HG02884 (cell line): ENCODE measurements around the gene SLC38A9.
"Not testable (repeated sequence)": the region's sequence is repeated elsewhere in the genome, so short reads cannot be mapped to it uniquely, and the experiment has no call there.

ENCODE experiments used
- ATAC-seq: cut with Tn5 transposase; IDR thresholded peaks from one replicate; pipeline ENCODE4 v1.9.1; 2021; ENCODE audit warnings: mild to moderate bottlenecking, moderate library complexity; ENCODE audit not compliant: unreplicated experiment

Gene SLC38A9

DNA sequence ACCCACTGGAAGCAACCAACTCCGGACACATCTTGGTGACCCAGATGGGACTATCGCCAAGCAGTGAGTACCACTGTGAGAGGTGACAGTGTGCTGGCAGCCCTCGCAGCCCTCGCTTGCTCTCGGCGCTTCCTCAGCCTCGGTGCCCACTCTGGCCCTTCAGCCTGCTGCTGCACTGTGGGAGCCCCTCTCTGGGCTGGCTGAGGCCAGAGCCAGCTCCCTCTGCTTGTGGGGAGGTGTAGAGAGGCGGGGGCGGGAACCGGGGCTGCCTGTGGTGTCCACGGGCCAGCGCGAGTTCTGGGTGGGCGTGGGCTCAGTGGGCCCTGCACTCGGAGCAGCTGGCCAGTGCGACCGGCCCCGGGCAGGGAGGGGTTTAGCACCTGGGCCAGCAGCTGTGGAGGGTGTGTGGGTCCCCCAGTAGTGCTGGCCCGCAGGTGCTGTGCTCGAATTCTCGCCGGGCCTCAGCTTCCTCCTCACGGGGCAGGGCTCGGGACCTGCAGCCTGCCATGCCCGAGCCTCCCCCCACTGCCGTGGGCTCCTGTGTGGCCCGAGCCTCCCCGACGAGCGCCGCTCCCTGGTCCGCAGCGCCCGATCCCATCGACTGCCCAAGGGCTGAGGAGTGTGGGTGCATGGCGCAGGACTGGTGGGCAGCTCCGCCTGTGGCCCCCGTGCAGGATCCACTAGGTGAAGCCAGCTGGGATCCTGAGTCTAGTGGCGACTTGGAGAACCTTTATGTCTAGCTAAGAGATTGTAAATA lies 98.8 kb downstream of the SLC38A9 start:
- ATAC-seq, result no peak

DNA sequence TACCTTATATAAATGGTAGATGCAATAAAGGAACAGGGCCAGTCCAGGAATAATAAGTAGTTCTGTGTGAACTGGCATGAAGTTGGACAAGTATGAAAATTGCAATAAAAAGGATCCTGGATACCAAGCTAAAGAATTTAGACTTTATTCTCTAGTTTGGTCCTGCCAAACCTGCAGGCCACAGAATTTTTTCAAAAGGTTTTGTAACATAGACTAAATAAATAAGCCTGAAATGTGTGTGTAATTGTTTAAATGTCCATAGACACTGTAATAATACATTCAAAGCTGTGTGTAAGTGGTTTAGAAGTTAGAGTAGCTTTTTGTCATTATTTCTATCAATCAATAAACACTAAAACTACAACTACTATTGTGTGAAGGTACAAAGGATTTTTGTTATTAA lies 101.6 kb downstream of the SLC38A9 start:
- no peak for ATAC-seq

- no peak for ATAC-seq
These were observed 102.7 kb downstream of the SLC38A9 start for GRCh38 chr5:55609413-55609812.

DNA sequence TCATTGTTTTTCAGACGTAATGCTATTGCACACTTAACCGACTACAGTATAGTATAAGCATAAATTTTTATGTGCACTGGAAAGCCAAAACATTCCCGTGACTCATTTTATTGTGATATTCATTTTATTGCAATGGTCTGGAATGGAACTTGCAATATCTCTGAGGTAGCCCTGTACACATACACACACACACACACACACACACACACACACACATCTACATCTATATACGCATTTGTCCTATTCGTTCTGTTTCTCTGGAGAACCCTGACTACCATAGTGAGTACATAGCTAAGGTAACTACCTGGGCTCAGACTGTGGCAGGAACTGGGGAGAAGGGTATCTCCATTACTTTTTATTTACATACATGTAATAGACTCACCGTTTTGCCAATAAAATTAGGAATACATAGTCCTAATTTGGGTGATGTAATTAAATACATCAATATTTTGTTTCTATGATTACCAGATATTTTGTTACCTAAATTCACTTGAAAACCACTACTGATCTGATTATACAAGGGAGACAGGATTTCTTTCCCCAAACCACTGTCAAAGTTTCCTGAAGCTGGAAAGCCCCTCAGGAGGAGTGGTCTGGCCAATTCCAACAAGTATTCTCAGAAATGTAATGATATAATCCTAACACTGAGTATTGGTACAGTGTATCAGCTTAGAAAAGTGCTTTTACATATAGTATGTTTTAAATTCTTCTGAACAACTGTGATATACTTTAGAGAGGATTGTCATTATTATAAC lies 103.4 kb downstream of the SLC38A9 start:
- ATAC-seq, result no peak

- ATAC-seq, result not testable (repeated sequence)
These were observed 104.8 kb downstream of the SLC38A9 start for GRCh38 chr5:55607309-55607708.

DNA sequence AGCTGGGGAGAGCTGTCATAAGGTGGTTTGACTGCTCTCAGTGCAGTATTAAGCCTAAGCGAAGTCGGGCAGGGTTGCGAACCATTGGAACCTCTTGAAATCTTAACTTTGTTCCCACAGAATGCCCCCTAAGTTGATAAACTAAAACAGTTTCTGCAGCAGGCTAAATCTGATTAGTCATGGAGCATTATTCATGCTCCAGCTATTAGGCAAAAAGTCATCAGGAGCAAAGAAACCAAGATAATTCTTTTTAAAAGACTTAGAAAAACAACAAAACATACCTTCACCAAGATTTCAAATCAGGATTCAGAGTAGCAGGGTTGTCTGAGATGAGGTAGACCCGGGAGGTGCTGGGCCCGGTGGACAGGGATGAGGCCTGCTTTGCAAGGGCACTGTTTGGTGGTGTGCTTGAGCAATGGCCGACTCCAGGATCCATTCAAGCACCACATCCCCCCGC lies 107.5 kb downstream of the SLC38A9 start:
- ATAC-seq, result no peak

DNA sequence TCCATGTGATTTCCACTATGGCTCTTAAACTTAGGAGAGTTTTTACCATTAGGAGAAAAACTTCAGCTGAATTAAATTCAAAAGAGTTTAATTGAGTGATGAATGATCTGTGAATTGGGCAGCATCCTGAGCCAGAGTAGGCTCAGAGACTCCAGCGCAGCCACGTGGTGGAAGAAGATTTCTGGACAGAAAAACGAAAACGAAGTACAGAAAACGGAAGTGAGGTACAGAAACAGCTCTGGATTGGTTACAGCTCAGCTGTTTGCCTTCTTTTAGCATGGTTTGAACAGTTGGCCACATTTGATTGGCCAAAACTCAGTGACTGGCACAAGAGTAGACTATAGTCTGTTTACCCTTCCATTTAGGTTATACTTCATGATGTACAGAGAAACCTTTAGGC lies 108.2 kb downstream of the SLC38A9 start:
- no peak for ATAC-seq

- ATAC-seq, result no peak
These were observed 110.5 kb downstream of the SLC38A9 start for GRCh38 chr5:55601628-55602027.

DNA sequence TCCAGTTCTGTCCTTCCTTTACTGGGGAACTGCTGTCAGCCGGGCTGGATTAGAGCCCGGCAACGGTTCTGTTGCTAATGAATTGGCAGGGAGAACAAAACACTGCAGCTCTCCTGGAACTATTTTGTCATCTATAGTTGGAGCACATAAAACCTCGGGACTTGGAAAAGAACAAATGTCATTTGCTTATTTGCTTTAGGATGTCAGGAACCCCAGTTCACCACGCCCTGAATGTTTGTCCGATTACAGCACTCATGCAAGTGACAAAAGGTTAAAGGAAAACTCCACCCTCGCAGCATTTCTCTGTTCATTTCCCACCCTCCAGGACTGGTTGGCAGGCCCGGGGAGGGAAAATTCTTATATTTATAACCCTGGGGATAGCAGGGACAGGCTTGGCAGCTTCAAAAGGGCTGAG lies 110.9 kb downstream of the SLC38A9 start:
- no peak for ATAC-seq

- no peak for ATAC-seq
These were observed 111.5 kb downstream of the SLC38A9 start for GRCh38 chr5:55600497-55601203.

DNA sequence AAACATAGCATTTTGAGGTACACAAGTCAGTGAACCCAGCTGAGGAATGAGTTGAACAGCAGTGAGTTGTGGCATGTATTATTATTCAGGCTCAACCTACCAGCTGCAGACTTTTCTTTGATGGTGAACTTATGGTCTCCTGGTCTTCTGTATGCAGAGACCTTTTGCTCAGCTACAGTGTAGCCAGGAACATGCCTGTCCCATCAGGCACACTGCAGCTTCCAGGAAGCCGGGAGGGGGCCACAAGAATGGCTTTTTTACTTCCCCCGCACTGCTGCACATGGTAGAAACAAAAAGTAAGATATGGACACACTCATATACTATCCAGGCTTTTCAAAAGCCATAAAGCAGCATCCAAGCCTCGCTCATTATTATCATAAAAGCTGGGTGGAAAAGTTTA lies 112.0 kb downstream of the SLC38A9 start:
- ATAC-seq, result no peak

- ATAC-seq, result no peak
These were observed 112.7 kb downstream of the SLC38A9 start for GRCh38 chr5:55599148-55600050.

DNA sequence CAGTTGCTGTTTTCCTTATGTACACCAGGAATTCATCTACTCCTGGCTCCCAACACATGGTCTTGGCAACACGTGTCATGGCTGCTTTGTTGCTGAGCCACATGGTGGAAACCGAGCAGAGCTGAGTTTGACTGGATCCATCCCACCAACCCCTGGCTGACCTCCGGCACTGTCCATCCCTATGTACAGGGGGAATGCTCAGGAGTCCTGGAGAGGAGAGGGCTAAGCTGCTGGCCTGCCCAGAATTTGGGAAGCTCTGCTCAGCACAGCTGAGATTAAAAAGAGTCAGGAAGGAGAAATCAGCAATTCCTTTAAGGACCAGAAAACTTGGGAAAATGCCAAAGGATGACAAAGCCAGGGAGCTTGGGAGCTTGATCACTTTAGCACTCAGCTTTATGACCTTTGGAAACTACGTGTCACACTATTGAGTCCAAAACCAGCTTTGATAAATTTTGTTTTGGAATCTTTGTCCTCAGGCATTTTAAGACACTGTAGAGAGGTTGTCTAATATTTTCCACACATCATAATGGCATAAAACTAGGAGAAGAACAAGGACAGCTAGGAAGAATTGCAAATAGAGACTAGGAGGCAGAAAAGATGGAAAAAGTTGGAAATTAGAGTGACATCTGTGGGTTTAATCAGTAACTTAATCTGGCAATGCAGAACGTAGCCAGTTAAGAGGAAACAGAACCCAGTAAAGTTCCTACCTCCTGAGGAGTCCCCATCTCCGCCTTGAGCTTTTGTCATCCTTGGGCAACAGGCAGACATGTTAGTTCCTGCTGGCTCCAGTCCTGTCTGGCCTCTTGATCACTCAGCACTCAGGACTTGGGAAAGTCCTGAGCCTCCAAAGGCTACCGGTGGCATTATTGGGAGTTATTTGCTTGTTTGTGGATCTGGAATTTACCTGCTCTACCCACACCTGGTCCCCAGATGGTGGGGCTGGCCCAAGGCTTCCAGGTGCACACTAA lies 114.8 kb downstream of the SLC38A9 start:
- no peak for ATAC-seq

DNA sequence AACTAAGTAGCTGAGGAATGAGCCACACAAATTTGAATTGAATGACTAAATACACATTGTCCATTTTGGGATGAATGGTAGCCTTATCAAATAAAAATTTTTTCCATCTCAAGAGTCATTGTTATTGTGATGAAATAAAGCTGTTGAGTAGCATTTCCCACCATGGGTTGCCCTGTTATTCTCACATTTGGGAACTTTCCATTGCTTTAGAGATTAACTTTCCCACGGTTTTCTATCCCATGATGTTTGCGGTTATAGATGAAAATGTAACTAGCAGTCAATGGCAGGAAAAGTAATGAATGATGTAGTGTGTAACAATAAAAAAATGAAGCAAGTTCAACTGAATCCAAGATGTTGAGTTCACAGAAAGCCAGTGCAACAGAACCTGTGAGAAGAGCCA lies 117.5 kb downstream of the SLC38A9 start:
- ATAC-seq, result no peak

- ATAC-seq, result no peak
These were observed 119.0 kb downstream of the SLC38A9 start for GRCh38 chr5:55593115-55593472.

DNA sequence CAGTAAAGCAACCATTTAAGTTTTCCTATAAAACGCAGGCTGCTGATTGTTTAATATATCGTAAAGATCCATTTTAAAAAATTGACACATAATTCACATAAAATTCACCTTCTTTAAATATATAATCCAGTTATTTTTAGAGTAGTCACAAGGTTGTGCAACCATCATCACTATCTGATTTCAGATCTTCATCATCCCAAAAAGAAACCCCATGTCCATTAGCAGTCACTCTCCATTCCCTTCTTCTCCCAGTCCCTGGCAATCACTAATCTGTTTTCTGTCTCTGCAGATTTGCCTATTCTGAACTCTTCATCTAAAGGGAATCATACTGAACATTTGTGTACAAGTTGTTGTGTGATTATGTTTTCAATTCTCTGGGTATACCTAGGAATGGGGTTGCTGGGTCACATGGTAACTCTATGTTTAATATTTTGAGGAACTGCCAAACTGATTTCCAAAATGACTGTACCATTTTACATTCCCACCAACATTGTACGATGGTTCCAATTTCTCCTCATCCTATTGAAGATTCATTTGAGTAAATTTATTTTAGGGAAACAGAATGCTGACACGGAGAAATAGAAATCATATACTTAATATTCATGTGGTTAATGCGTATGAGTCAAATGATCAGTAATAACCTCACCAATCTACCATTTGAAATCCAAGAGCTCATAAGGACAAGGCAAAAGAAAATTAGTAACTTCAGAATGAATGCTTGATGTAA lies 119.6 kb downstream of the SLC38A9 start:
- ATAC-seq, result no peak

GRCh38 chr5:55591686-55592085 lies 120.4 kb downstream of the SLC38A9 start:
- ATAC-seq, result no peak

- ATAC-seq, result no peak
These were observed 126.9 kb downstream of the SLC38A9 start for GRCh38 chr5:55585206-55585610.
